H1 (cell line): Measurements from ENCODE around the gene PNPLA8. TPM values are rescaled to one million over a fixed set of nuclear protein-coding genes. Genes with fewer than 3 reads are reported as not detected.

Source experiments
- CTCF ChIA-PET: fragments of 300-600 bp; sonication (Branson Sonifier 250); formaldehyde crosslinking; loops from one replicate; lab custom pipeline; 2021; ENCODE audit not compliant: partially characterized antibody; lab: Charles Lee
- POLR2A ChIA-PET: fragments of 300-600 bp; sonication (Branson Sonifier 250); formaldehyde crosslinking; loops from one replicate; lab custom pipeline; 2021; ENCODE audit warnings: inconsistent platforms; ENCODE audit not compliant: partially characterized antibody; lab: Charles Lee
- DNase-seq, 2 experiments: peaks; one replicate each; pipeline versions ENCODE4 v3.0.0 to v3.0.0-alpha.2; 2010 to 2022; ENCODE audit warnings: low spot score in 2 of 2, low read depth in 1 of 2, mixed read lengths in 1 of 2
- FAIRE-seq: peaks from 2 replicates; lab custom pipeline; 2011; peaks lifted over from hg19 to GRCh38; lab: Jason Lieb, UNC
- H2AFZ ChIP-seq: 2 replicates; pipeline ENCODE4 v1.8.1; 2012; ENCODE audit warnings: low read length, inconsistent platforms
- H2AK5ac ChIP-seq: 2 replicates; pipeline ENCODE4 v1.6.1; 2013; ENCODE audit warnings: low read depth, low read length
- H2BK120ac ChIP-seq: replicated peaks from 2 replicates; pipeline ENCODE3; 2013; ENCODE audit warnings: low read depth, low read length, inconsistent platforms
- H2BK12ac ChIP-seq: 2 replicates; pipeline ENCODE4 v1.6.1; 2013; ENCODE audit warnings: low read depth, low read length
- H2BK15ac ChIP-seq: 2 replicates; pipeline ENCODE4 v1.6.1; 2013; ENCODE audit warnings: low read length
- H2BK20ac ChIP-seq: 2 replicates; pipeline ENCODE4 v1.6.1; 2013; ENCODE audit warnings: low read length
- H2BK5ac ChIP-seq: 2 replicates; pipeline ENCODE4 v1.6.1; 2013; ENCODE audit warnings: low read depth, low read length
- H3K14ac ChIP-seq: 2 replicates; pipeline ENCODE4 v1.6.1; 2013; ENCODE audit warnings: inconsistent platforms; ENCODE audit not compliant: insufficient read length
- H3K18ac ChIP-seq: 2 replicates; pipeline ENCODE4 v1.6.1; 2013; ENCODE audit warnings: low read length; ENCODE audit errors: extremely low read depth
- H3K23ac ChIP-seq: 2 replicates; pipeline ENCODE4 v1.6.1; 2013; ENCODE audit warnings: inconsistent platforms; ENCODE audit not compliant: insufficient read length
- H3K23me2 ChIP-seq: 2 replicates; pipeline ENCODE4 v1.6.1; 2013; ENCODE audit warnings: low read depth, low read length
- H3K27ac ChIP-seq: 2 replicates; pipeline ENCODE4 v1.6.1; 2011; ENCODE audit warnings: low read depth, low read length, inconsistent platforms
- H3K27me3 ChIP-seq, 4 experiments: replicated peaks in 1 of 4; 1 replicate in 1 of 4; 2 replicates in 3 of 4; pipeline versions ENCODE4 v1.6.1 to v1.8.1; 2011 to 2013; ENCODE audit warnings: low read length in 3 of 4, mild to moderate bottlenecking in 3 of 4, inconsistent platforms in 2 of 4, mixed read lengths in 2 of 4, moderate library complexity in 1 of 4; ENCODE audit not compliant: control insufficient read depth in 3 of 4, insufficient read depth in 3 of 4; ENCODE audit errors: extremely low read depth in 1 of 4
- H3K36me3 ChIP-seq, 4 experiments: 2 replicates each; pipeline versions ENCODE4 v1.6.1 to v1.8.1; 2011 to 2013; ENCODE audit warnings: mild to moderate bottlenecking in 4 of 4, low read length in 3 of 4, moderate library complexity in 2 of 4, control low read depth in 1 of 4, inconsistent platforms in 1 of 4; ENCODE audit not compliant: insufficient read depth in 4 of 4, control insufficient read depth in 2 of 4
- H3K4ac ChIP-seq: replicated peaks from 2 replicates; pipeline ENCODE3; 2013; ENCODE audit warnings: low read length, low read depth, mixed read lengths, inconsistent platforms; ENCODE audit not compliant: insufficient read length
- H3K4me1 ChIP-seq, 4 experiments: replicated peaks in 1 of 4; 1 replicate in 1 of 4; 2 replicates in 3 of 4; pipeline versions ENCODE4 v1.6.1 to v1.8.1; 2011 to 2013; ENCODE audit warnings: low read length in 3 of 4, inconsistent platforms in 2 of 4, mixed read lengths in 1 of 4; ENCODE audit not compliant: insufficient read depth in 4 of 4, control insufficient read depth in 3 of 4
- H3K4me2 ChIP-seq, 2 experiments: 2 replicates each; pipeline versions ENCODE4 v1.6.1 to v1.8.1; 2011 to 2013; ENCODE audit warnings: low read depth in 2 of 2, low read length in 2 of 2, control low read depth in 1 of 2, inconsistent platforms in 1 of 2, mild to moderate bottlenecking in 1 of 2; ENCODE audit not compliant: insufficient read depth in 1 of 2
- H3K4me3 ChIP-seq, 4 experiments: fragments of 200-600, 300-600 bp in 1 of 4; sonication (generic), shearing (Covaris generic), sonication (Bioruptor Twin) in 1 of 4; 2 replicates each; pipeline versions ENCODE4 v1.5.1 to v1.8.1; 2011 to 2016; ENCODE audit warnings: low read length in 4 of 4, low read depth in 3 of 4, control low read depth in 2 of 4, inconsistent platforms in 2 of 4, mild to moderate bottlenecking in 2 of 4, mixed read lengths in 1 of 4, moderate library complexity in 1 of 4; ENCODE audit not compliant: insufficient read depth in 2 of 4; ENCODE audit errors: extremely low read depth in 1 of 4
- H3K56ac ChIP-seq: replicated peaks from 2 replicates; pipeline ENCODE3; 2013; ENCODE audit warnings: low read depth, mild to moderate bottlenecking, mixed read lengths, low read length, inconsistent platforms; ENCODE audit not compliant: insufficient read length
- H3K79me1 ChIP-seq: 2 replicates; pipeline ENCODE4 v1.6.1; 2013; ENCODE audit warnings: low read depth, low read length, control low read depth
- H3K79me2 ChIP-seq, 2 experiments: 2 replicates each; pipeline versions ENCODE4 v1.6.1 to v1.8.1; 2012 to 2013; ENCODE audit warnings: low read length in 2 of 2, mild to moderate bottlenecking in 2 of 2, inconsistent platforms in 1 of 2; ENCODE audit not compliant: insufficient read depth in 2 of 2, control insufficient read depth in 1 of 2
- H3K9ac ChIP-seq, 4 experiments: replicated peaks in 1 of 4; 1 replicate in 1 of 4; 2 replicates in 3 of 4; pipeline versions ENCODE4 v1.6.1 to v1.8.1; 2011 to 2013; ENCODE audit warnings: low read depth in 3 of 4, low read length in 3 of 4, control low read depth in 2 of 4, mild to moderate bottlenecking in 2 of 4, moderate library complexity in 2 of 4, inconsistent platforms in 1 of 4; ENCODE audit errors: extremely low read depth in 1 of 4
- H3K9me3 ChIP-seq, 2 experiments: 2 replicates each; pipeline versions ENCODE4 v1.6.1 to v1.8.1; 2012 to 2013; ENCODE audit warnings: mild to moderate bottlenecking in 2 of 2, moderate library complexity in 2 of 2, control low read depth in 1 of 2, inconsistent platforms in 1 of 2, low read depth in 1 of 2, low read length in 1 of 2, mixed read lengths in 1 of 2; ENCODE audit not compliant: insufficient read depth in 2 of 2
- H4K20me1 ChIP-seq, 2 experiments: replicated peaks in 1 of 2; 2 replicates each; pipeline versions ENCODE3 to v1.8.1; 2011 to 2013; ENCODE audit warnings: inconsistent platforms in 2 of 2, low read length in 2 of 2, mild to moderate bottlenecking in 1 of 2; ENCODE audit not compliant: insufficient read depth in 2 of 2, control insufficient read depth in 1 of 2
- H4K5ac ChIP-seq: 2 replicates; pipeline ENCODE4 v1.6.1; 2013; ENCODE audit warnings: low read length, low read depth, mixed read lengths, inconsistent platforms; ENCODE audit not compliant: insufficient read length
- H4K8ac ChIP-seq: 2 replicates; pipeline ENCODE4 v1.8.0; 2013; ENCODE audit warnings: mild to moderate bottlenecking, moderate library complexity, low read length, inconsistent platforms; ENCODE audit not compliant: insufficient read depth; ENCODE audit errors: extremely low read depth
- H4K91ac ChIP-seq: replicated peaks from 2 replicates; pipeline ENCODE3; 2013; ENCODE audit warnings: low read length, mixed read lengths, inconsistent platforms; ENCODE audit not compliant: insufficient read length
- BCL11A ChIP-seq, 2 experiments: IDR thresholded peaks; one replicate each; pipeline ENCODE4 v1.6.1; 2011; ENCODE audit warnings: low read depth in 2 of 2, low read length in 2 of 2, mild to moderate bottlenecking in 2 of 2
- CHD2 ChIP-seq: IDR thresholded peaks from 2 replicates; pipeline ENCODE4 v1.6.1; 2012; ENCODE audit warnings: low read length, improper control_type of control experiment
- NRF1 ChIP-seq: IDR thresholded peaks from 2 replicates; pipeline ENCODE4 v1.6.1; 2011; ENCODE audit warnings: mild to moderate bottlenecking, low read depth, low read length, improper control_type of control experiment
- RBBP5 ChIP-seq: IDR thresholded peaks from 2 replicates; pipeline ENCODE4 v1.7.1; 2012; ENCODE audit warnings: low read depth, mild to moderate bottlenecking, inconsistent platforms, low read length, moderate library complexity, borderline replicate concordance
- RFX5 ChIP-seq: IDR thresholded peaks from 2 replicates; pipeline ENCODE4 v1.6.1; 2011; ENCODE audit warnings: low read depth, low read length, improper control_type of control experiment, borderline replicate concordance
- SAP30 ChIP-seq: fragments of 300-600 bp; sonication (generic); IDR thresholded peaks from 2 replicates; pipeline ENCODE4 v1.7.1; 2012; ENCODE audit warnings: low read length, moderate library complexity, mild to moderate bottlenecking, inconsistent platforms; ENCODE audit not compliant: insufficient read depth, insufficient replicate concordance
- WGBS, 2 experiments: shearing (Covaris generic) in 1 of 2; methylation state at CpG; one replicate each; pipeline versions ENCODE4 v1.1.6 to v1.1.7; 2013 to 2015; ENCODE audit warnings: low lambda C conversion rate in 2 of 2, mixed read lengths in 2 of 2, inconsistent platforms in 1 of 2, low coverage in 1 of 2, missing lambda C conversion rate in 1 of 2; ENCODE audit not compliant: insufficient replicate concordance in 2 of 2, insufficient coverage in 1 of 2, insufficient read length in 1 of 2; ENCODE audit errors: extremely low coverage in 1 of 2, missing lambda C conversion rate in 1 of 2; 5-methylcytosine and 5-hydroxymethylcytosine counted together
- polyA plus RNA-seq, 7 experiments: library from polyadenylated mRNA; depleted of rRNA in 3 of 7; stranded (reverse) in 5 of 7; unstranded in 2 of 7; fragments of >200 nt in 5 of 7; fragments of 200-250 nt in 2 of 7; gene quantifications; 1 replicate in 5 of 7; 2 replicates in 1 of 7; 4 replicates in 1 of 7; pipeline versions ENCODE4 v1.2.1 to v1.2.3, GENCODE V29; 2011 to 2013; ENCODE audit warnings: missing spikeins in 2 of 7, mixed read lengths in 2 of 7
- total RNA-seq: library from RNA; stranded (reverse); fragmentation: NEBNext Ultra II Directional; extraction: Animal tissue kit (Norgen Biotek cat#: 25700); gene quantifications from 2 replicates; pipeline ENCODE4 v1.2.1, GENCODE V29; 2021
- TF ChIP-seq, protein P1 (sequence below): IDR thresholded peaks from 2 replicates; pipeline ENCODE4 v1.6.1; 2012; ENCODE audit warnings: inconsistent platforms

Gene PNPLA8
- total and polyA plus RNA-seq, 2 of the 8 experiments (the other 6 are each of a cell fraction or from before 2014, with no cell fraction given): 3.8 to 11.2 TPM

DNA sequence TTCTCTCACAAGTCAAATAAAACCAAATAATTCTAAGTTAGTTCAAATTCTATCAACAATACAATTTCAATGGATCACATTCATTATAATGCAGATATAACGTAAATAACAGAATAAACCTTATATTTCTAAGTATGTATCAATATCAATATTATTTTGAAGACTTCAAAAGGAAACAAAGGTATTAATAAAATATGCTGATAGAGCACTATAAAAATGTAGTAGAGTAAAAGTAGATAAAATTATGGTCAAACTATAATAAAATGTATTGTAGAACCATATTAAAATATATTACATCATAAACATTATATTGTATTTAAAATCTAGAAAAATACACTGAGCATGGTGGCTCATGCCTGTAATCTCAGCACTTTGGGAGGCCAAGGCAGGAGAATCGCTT is 46.2 kb downstream of the PNPLA8 start:
- Histone ChIP-seq H3K9ac (no peak overlapping the region), H2BK120ac (no peak overlapping the region), H3K4ac (no peak overlapping the region), H2AK5ac (no peak overlapping the region), H3K4me2 (no peak overlapping the region), H3K27ac (no peak overlapping the region), H3K36me3 (no peaks in the 10 kb centered on the region), H2BK15ac (no peak overlapping the region), H3K56ac (no peak overlapping the region), H2BK5ac (no peak overlapping the region), H3K14ac (no peak overlapping the region), H3K23ac (no peak overlapping the region), H4K5ac (no peak overlapping the region), H3K79me2 (no peaks in the 10 kb centered on the region), H4K8ac (no peak overlapping the region), H3K4me3 (no peak overlapping the region), H3K4me1 (0 out of 7 replicates have a peak, but pooled peaks cover 0 to 2% (median 0%) of the 10 kb centered on the region in 4 experiments), H3K79me1 (no peaks in the 10 kb centered on the region), H4K91ac (no peak overlapping the region), H2BK20ac (no peak overlapping the region), H3K27me3 (no peaks in the 10 kb centered on the region), H3K9me3 (no peaks in the 10 kb centered on the region), H2BK12ac (no peak overlapping the region), H3K18ac (no peak overlapping the region), H4K20me1 (no peaks in the 10 kb centered on the region), H2AFZ (no peak overlapping the region), H3K23me2 (no peaks in the 10 kb centered on the region)
- ChIA-PET POLR2A (no interaction called here), CTCF (no interaction called here)
- WGBS, 2 experiments: 90% methylated on average over 2 of the region's 2 CpGs; no CpG with 5 or more reads in 1 of the 2 experiments
- no peak for TF ChIP-seq SAP30
- TF ChIP-seq, protein P1, sequence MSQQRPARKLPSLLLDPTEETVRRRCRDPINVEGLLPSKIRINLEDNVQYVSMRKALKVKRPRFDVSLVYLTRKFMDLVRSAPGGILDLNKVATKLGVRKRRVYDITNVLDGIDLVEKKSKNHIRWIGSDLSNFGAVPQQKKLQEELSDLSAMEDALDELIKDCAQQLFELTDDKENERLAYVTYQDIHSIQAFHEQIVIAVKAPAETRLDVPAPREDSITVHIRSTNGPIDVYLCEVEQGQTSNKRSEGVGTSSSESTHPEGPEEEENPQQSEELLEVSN: no peak
- no peak for TF ChIP-seq RBBP5
- no peak for TF ChIP-seq RFX5
- TF ChIP-seq NRF1: no peak
- TF ChIP-seq CHD2: no peak
- TF ChIP-seq BCL11A (IDR thresholded peaks at IDR 0.05; ENCODE audit: low read depth in 2 of 2, low read length in 2 of 2): no peak
- FAIRE-seq: no peak
- DNase-seq: no peak
